ENCODE data around the gene SYT14.
"Not testable (repeated sequence)": the region's sequence is repeated elsewhere in the genome, so short reads cannot be mapped to it uniquely, and the experiment has no call there.

Gene SYT14

GRCh38 chr1:209945377-209945776 lies 7.4 kb downstream of the SYT14 start:
- no peak for DNase-seq

- DNase-seq = no peak
Measured at GRCh38 chr1:209948155-209948554, 10.1 kb downstream of the SYT14 start.

GRCh38 chr1:209956116-209956515 lies 18.1 kb downstream of the SYT14 start:
- no peak for DNase-seq

GRCh38 chr1:209959623-209960022 lies 21.6 kb downstream of the SYT14 start:
- no peak for DNase-seq

GRCh38 chr1:209960926-209961325 lies 22.9 kb downstream of the SYT14 start:
- no peak for DNase-seq

- no peak for DNase-seq
Measured at GRCh38 chr1:209962388-209962787, 24.4 kb downstream of the SYT14 start.

GRCh38 chr1:209962856-209963255 lies 24.8 kb downstream of the SYT14 start:
- no peak for DNase-seq

- DNase-seq = no peak
Measured at GRCh38 chr1:209965996-209966395, 28.0 kb downstream of the SYT14 start.

- not testable (repeated sequence) for DNase-seq
Measured at GRCh38 chr1:209978721-209979120, 40.7 kb downstream of the SYT14 start.

- DNase-seq = no peak
Measured at GRCh38 chr1:209983953-209984352, 45.9 kb downstream of the SYT14 start.

GRCh38 chr1:209985002-209985401 lies 47.0 kb downstream of the SYT14 start:
- DNase-seq = no peak

GRCh38 chr1:209988706-209989105 lies 50.7 kb downstream of the SYT14 start:
- DNase-seq = no peak

- no peak for DNase-seq
Measured at GRCh38 chr1:209989525-209989924, 51.5 kb downstream of the SYT14 start.

GRCh38 chr1:209993061-209993830 lies 55.2 kb downstream of the SYT14 start:
- DNase-seq = no peak

GRCh38 chr1:209996348-209996747 lies 58.3 kb downstream of the SYT14 start:
- DNase-seq = no peak

- DNase-seq = no peak
Measured at GRCh38 chr1:209999005-209999404, 61.0 kb downstream of the SYT14 start.

- DNase-seq = no peak
Measured at GRCh38 chr1:210001751-210002150, 63.7 kb downstream of the SYT14 start.

- DNase-seq = no peak
Measured at GRCh38 chr1:210003501-210003900, 65.5 kb downstream of the SYT14 start.

GRCh38 chr1:210010161-210010560 lies 72.1 kb downstream of the SYT14 start:
- no peak for DNase-seq

- no peak for DNase-seq
Measured at GRCh38 chr1:210021145-210021860, 83.3 kb downstream of the SYT14 start.

GRCh38 chr1:210022044-210022443 lies 84.0 kb downstream of the SYT14 start:
- no peak for DNase-seq

- no peak for DNase-seq
Measured at GRCh38 chr1:210024282-210024681, 86.3 kb downstream of the SYT14 start.

GRCh38 chr1:210024996-210025395 lies 87.0 kb downstream of the SYT14 start:
- DNase-seq = no peak

GRCh38 chr1:210025870-210026269 lies 87.9 kb downstream of the SYT14 start:
- DNase-seq = no peak
